HepG2 (cell line): ENCODE measurements around the gene ACAP3. TPM values are rescaled to one million over a fixed set of nuclear protein-coding genes. Genes with fewer than 3 reads are reported as not detected.

ENCODE experiments used
- AFF4 ChIP-seq: sonication (generic); formaldehyde crosslinking; IDR thresholded peaks from 2 replicates; pipeline ENCODE4 v1.4.0; 2020; ENCODE audit warnings: missing genetic modification reagents
- ARNTL ChIP-seq: sonication (generic); formaldehyde crosslinking; IDR thresholded peaks from 2 replicates; pipeline ENCODE4 v1.4.0; 2020; ENCODE audit warnings: mild to moderate bottlenecking, missing genetic modification reagents
- ATF1 ChIP-seq: IDR thresholded peaks from 2 replicates; pipeline ENCODE4 v1.6.1; 2016; ENCODE audit warnings: mild to moderate bottlenecking, control low read depth
- CBFB ChIP-seq: sonication (generic); formaldehyde crosslinking; IDR thresholded peaks from 2 replicates; pipeline ENCODE4 v1.4.0; 2020; ENCODE audit warnings: missing genetic modification reagents
- CHD2 ChIP-seq: IDR thresholded peaks from 2 replicates; pipeline ENCODE4 v1.6.1; 2011; ENCODE audit warnings: low read depth, low read length, improper control_type of control experiment
- FOSL2 ChIP-seq: sonication (generic); formaldehyde crosslinking; IDR thresholded peaks from 2 replicates; pipeline ENCODE4 v1.4.0; 2020; ENCODE audit warnings: missing genetic modification reagents
- MTA3 ChIP-seq: sonication (generic); formaldehyde crosslinking; IDR thresholded peaks from 2 replicates; pipeline ENCODE4 v1.4.0; 2020; ENCODE audit warnings: missing genetic modification reagents
- POLR2AphosphoS5 ChIP-seq: IDR thresholded peaks from 2 replicates; pipeline ENCODE4 v1.6.1; 2012; ENCODE audit warnings: low read depth, low read length
- SMARCE1 ChIP-seq: fragments of 450-650 bp; IDR thresholded peaks from 2 replicates; pipeline ENCODE4 v1.6.1; 2017; ENCODE audit warnings: borderline replicate concordance
- TERF1 ChIP-seq: sonication (generic); formaldehyde crosslinking; IDR thresholded peaks from 2 replicates; pipeline ENCODE4 v1.8.0; 2022; ENCODE audit warnings: mild to moderate bottlenecking, missing genetic modification reagents, moderate library complexity
- TGIF2 ChIP-seq: IDR thresholded peaks from 2 replicates; pipeline ENCODE4 v1.6.1; 2016; ENCODE audit warnings: control low read depth, missing compliant biosample characterization
- ZFP62 ChIP-seq: sonication (generic); formaldehyde crosslinking; IDR thresholded peaks from 2 replicates; pipeline ENCODE4 v1.4.0; 2020; ENCODE audit warnings: missing genetic modification reagents
- ZNF136 ChIP-seq: sonication (generic); formaldehyde crosslinking; IDR thresholded peaks from 2 replicates; pipeline ENCODE4 v1.8.1; 2022; ENCODE audit warnings: low read depth, mild to moderate bottlenecking, moderate library complexity, missing genetic modification reagents
- ZNF335 ChIP-seq: sonication (generic); formaldehyde crosslinking; IDR thresholded peaks from 2 replicates; pipeline ENCODE4 v1.4.0; 2020; ENCODE audit warnings: missing genetic modification reagents
- ZNF354B ChIP-seq: sonication (generic); formaldehyde crosslinking; IDR thresholded peaks from 2 replicates; pipeline ENCODE4 v1.8.0; 2022; ENCODE audit warnings: mild to moderate bottlenecking, missing genetic modification reagents
- ZNF556 ChIP-seq: sonication (generic); formaldehyde crosslinking; IDR thresholded peaks from 2 replicates; pipeline ENCODE4 v1.4.0; 2020; ENCODE audit warnings: mild to moderate bottlenecking, missing genetic modification reagents, borderline replicate concordance
- ZNF709 ChIP-seq: sonication (generic); formaldehyde crosslinking; IDR thresholded peaks from 2 replicates; pipeline ENCODE4 v1.5.0; 2020; ENCODE audit warnings: mild to moderate bottlenecking, missing genetic modification reagents
- ZNF740 ChIP-seq: sonication (generic); formaldehyde crosslinking; IDR thresholded peaks from 2 replicates; pipeline ENCODE4 v1.4.0; 2020; ENCODE audit warnings: missing genetic modification reagents
- polyA plus RNA-seq, 8 experiments: library from polyadenylated mRNA; depleted of rRNA in 3 of 8; stranded (reverse) in 7 of 8; unstranded in 1 of 8; fragments of >200 nt; fragmentation: Illumina TruSeq in 4 of 8; extraction: Trizol in 4 of 8; gene quantifications; 2 replicates each; pipeline versions ENCODE4 v1.2.1 to v1.2.3, GENCODE V29; 2011 to 2016; ENCODE audit warnings: low read depth in 4 of 8, missing spikeins in 1 of 8, mixed read lengths in 1 of 8; ENCODE audit not compliant: insufficient read depth in 1 of 8
- total RNA-seq, 5 experiments: library from RNA; depleted of rRNA; stranded (reverse); fragments of >200 nt; fragmentation: Illumina TruSeq; extraction: Trizol; gene quantifications; 2 replicates each; pipeline ENCODE4 v1.2.3, GENCODE V29; 2016; ENCODE audit warnings: low read depth in 1 of 5
- TF ChIP-seq, protein P1 (sequence below): sonication (generic); formaldehyde crosslinking; IDR thresholded peaks from 2 replicates; pipeline ENCODE4 v1.4.0; 2020; ENCODE audit warnings: missing genetic modification reagents, borderline replicate concordance
- TF ChIP-seq, protein P2 (sequence below): IDR thresholded peaks from 2 replicates; pipeline ENCODE4 v1.6.1; 2016

The ACAP3 gene
- total and polyA plus RNA-seq, 2 of the 13 experiments (the other 11 are each of a cell fraction or from before 2014, with no cell fraction given) = 29.4 to 50.8 TPM

- TF ChIP-seq AFF4 (CRISPR knock-in tag) (peak; percentile 46; the same call in 1 of the 2 replicates), ZNF740 (CRISPR knock-in tag) (peak; percentile 63; the same call in 1 of the 2 replicates), ZNF556 (CRISPR knock-in tag) (0 out of 2 replicates have a peak, but pooled peaks have one; percentile 28), ATF1 (CRISPR knock-in tag) (no peak), MTA3 (CRISPR knock-in tag) (no peak), ZNF335 (CRISPR knock-in tag) (0 out of 2 replicates have a peak, but pooled peaks have one; percentile 10), POLR2AphosphoS5 (0 out of 2 replicates have a peak, but pooled peaks have one; percentile 2), CHD2 (no peak), ZFP62 (CRISPR knock-in tag) (no peak), ZNF354B (CRISPR knock-in tag) (no peak), TERF1 (CRISPR knock-in tag) (no peak), ARNTL (CRISPR knock-in tag) (no peak; the same call in 1 of the 2 replicates), FOSL2 (CRISPR knock-in tag) (no peak), CBFB (CRISPR knock-in tag) (0 out of 2 replicates have a peak, but pooled peaks have one; percentile 12), ZNF136 (CRISPR knock-in tag) (no peak), ZNF709 (CRISPR knock-in tag) (peak; percentile 22; the same call in 1 of the 2 replicates), SMARCE1 (no peak), TGIF2 (no peak)
- TF ChIP-seq, protein P1, sequence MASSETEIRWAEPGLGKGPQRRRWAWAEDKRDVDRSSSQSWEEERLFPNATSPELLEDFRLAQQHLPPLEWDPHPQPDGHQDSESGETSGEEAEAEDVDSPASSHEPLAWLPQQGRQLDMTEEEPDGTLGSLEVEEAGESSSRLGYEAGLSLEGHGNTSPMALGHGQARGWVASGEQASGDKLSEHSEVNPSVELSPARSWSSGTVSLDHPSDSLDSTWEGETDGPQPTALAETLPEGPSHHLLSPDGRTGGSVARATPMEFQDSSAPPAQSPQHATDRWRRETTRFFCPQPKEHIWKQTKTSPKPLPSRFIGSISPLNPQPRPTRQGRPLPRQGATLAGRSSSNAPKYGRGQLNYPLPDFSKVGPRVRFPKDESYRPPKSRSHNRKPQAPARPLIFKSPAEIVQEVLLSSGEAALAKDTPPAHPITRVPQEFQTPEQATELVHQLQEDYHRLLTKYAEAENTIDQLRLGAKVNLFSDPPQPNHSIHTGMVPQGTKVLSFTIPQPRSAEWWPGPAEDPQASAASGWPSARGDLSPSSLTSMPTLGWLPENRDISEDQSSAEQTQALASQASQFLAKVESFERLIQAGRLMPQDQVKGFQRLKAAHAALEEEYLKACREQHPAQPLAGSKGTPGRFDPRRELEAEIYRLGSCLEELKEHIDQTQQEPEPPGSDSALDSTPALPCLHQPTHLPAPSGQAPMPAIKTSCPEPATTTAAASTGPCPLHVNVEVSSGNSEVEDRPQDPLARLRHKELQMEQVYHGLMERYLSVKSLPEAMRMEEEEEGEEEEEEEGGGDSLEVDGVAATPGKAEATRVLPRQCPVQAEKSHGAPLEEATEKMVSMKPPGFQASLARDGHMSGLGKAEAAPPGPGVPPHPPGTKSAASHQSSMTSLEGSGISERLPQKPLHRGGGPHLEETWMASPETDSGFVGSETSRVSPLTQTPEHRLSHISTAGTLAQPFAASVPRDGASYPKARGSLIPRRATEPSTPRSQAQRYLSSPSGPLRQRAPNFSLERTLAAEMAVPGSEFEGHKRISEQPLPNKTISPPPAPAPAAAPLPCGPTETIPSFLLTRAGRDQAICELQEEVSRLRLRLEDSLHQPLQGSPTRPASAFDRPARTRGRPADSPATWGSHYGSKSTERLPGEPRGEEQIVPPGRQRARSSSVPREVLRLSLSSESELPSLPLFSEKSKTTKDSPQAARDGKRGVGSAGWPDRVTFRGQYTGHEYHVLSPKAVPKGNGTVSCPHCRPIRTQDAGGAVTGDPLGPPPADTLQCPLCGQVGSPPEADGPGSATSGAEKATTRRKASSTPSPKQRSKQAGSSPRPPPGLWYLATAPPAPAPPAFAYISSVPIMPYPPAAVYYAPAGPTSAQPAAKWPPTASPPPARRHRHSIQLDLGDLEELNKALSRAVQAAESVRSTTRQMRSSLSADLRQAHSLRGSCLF (CRISPR knock-in tag) = no peak
- TF ChIP-seq, protein P2, sequence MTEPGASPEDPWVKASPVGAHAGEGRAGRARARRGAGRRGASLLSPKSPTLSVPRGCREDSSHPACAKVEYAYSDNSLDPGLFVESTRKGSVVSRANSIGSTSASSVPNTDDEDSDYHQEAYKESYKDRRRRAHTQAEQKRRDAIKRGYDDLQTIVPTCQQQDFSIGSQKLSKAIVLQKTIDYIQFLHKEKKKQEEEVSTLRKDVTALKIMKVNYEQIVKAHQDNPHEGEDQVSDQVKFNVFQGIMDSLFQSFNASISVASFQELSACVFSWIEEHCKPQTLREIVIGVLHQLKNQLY (CRISPR knock-in tag) = no peak
Measured at GRCh38 chr1:1306070-1306660, 1.6 kb downstream of the ACAP3 start (continued).
